H9 (cell line): ENCODE measurements around the gene HCFC1. TPM values are rescaled to one million over a fixed set of nuclear protein-coding genes. Genes with fewer than 3 reads are reported as not detected.

Experiments used
- DNase-seq: peaks from one replicate; pipeline ENCODE4 v3.0.0-alpha.2; 2017
- H2AFZ ChIP-seq: one replicate; pipeline ENCODE4 v1.6.1; 2013; ENCODE audit warnings: mild to moderate bottlenecking, low read length, control low read depth, moderate library complexity
- H2AK5ac ChIP-seq: 2 replicates; pipeline ENCODE4 v1.6.1; 2013; ENCODE audit warnings: low read length, control low read depth, mixed read lengths; ENCODE audit not compliant: insufficient read length
- H2BK120ac ChIP-seq: one replicate; pipeline ENCODE4 v1.6.1; 2013; ENCODE audit warnings: low read depth, mild to moderate bottlenecking, low read length, control low read depth, inconsistent platforms; ENCODE audit not compliant: poor library complexity, severe bottlenecking
- H2BK12ac ChIP-seq: 2 replicates; pipeline ENCODE4 v1.6.1; 2013; ENCODE audit warnings: low read length, control low read depth, mixed read lengths, low read depth; ENCODE audit not compliant: insufficient read length
- H2BK15ac ChIP-seq: 2 replicates; pipeline ENCODE4 v1.6.1; 2013; ENCODE audit warnings: low read depth, low read length, control low read depth
- H2BK20ac ChIP-seq: one replicate; pipeline ENCODE4 v1.6.1; 2013; ENCODE audit warnings: low read depth, mild to moderate bottlenecking, low read length, control low read depth, inconsistent platforms; ENCODE audit not compliant: poor library complexity, severe bottlenecking
- H2BK5ac ChIP-seq: 2 replicates; pipeline ENCODE4 v1.6.1; 2013; ENCODE audit warnings: low read length, control low read depth, mixed read lengths; ENCODE audit not compliant: insufficient read length
- H3K14ac ChIP-seq: 2 replicates; pipeline ENCODE4 v1.6.1; 2013; ENCODE audit warnings: low read length, control low read depth; ENCODE audit not compliant: insufficient read depth
- H3K18ac ChIP-seq: 2 replicates; pipeline ENCODE4 v1.6.1; 2013; ENCODE audit warnings: low read depth, mild to moderate bottlenecking, mixed read lengths, low read length, control low read depth; ENCODE audit not compliant: insufficient read length
- H3K23ac ChIP-seq: 2 replicates; pipeline ENCODE4 v1.6.1; 2013; ENCODE audit warnings: low read length, control low read depth, mixed read lengths, low read depth; ENCODE audit not compliant: insufficient read length
- H3K23me2 ChIP-seq: 2 replicates; pipeline ENCODE4 v1.6.1; 2013; ENCODE audit warnings: low read depth, mild to moderate bottlenecking, mixed read lengths, low read length, control low read depth; ENCODE audit not compliant: insufficient read length, poor library complexity, severe bottlenecking
- H3K27ac ChIP-seq: 2 replicates; pipeline ENCODE4 v1.5.1; 2013; ENCODE audit warnings: low read length, control low read depth, mixed read lengths, low read depth; ENCODE audit not compliant: insufficient read length
- H3K27me3 ChIP-seq: 2 replicates; pipeline ENCODE4 v1.6.1; 2013; ENCODE audit warnings: low read length, control low read depth, inconsistent platforms; ENCODE audit not compliant: insufficient read depth
- H3K4ac ChIP-seq: 2 replicates; pipeline ENCODE4 v1.6.1; 2013; ENCODE audit warnings: low read depth, mild to moderate bottlenecking, control low read depth, inconsistent platforms, low read length, moderate library complexity
- H3K4me1 ChIP-seq: 2 replicates; pipeline ENCODE4 v1.6.1; 2013; ENCODE audit warnings: low read length, control low read depth, inconsistent platforms; ENCODE audit not compliant: insufficient read depth
- H3K4me2 ChIP-seq: 2 replicates; pipeline ENCODE4 v1.6.1; 2013; ENCODE audit warnings: low read length, control low read depth, mixed read lengths; ENCODE audit not compliant: insufficient read length, insufficient read depth
- H3K56ac ChIP-seq: 2 replicates; pipeline ENCODE4 v1.6.1; 2013; ENCODE audit warnings: low read depth, mild to moderate bottlenecking, mixed read lengths, low read length, control low read depth; ENCODE audit not compliant: insufficient read length
- H3K79me1 ChIP-seq: 2 replicates; pipeline ENCODE4 v1.6.1; 2013; ENCODE audit warnings: low read depth, mild to moderate bottlenecking, moderate library complexity, low read length, control low read depth, inconsistent platforms; ENCODE audit not compliant: insufficient read depth, poor library complexity, severe bottlenecking
- H3K79me2 ChIP-seq: 2 replicates; pipeline ENCODE4 v1.6.1; 2013; ENCODE audit warnings: low read length, control low read depth, inconsistent platforms; ENCODE audit not compliant: insufficient read depth
- H3K9ac ChIP-seq: 2 replicates; pipeline ENCODE4 v1.6.1; 2013; ENCODE audit warnings: low read length, control low read depth, mixed read lengths; ENCODE audit not compliant: insufficient read length; ENCODE audit errors: extremely low read depth
- H3K9me3 ChIP-seq: one replicate; pipeline ENCODE4 v1.6.1; 2013; ENCODE audit warnings: low read depth, low read length, inconsistent platforms; ENCODE audit not compliant: control insufficient read depth
- H3T11ph ChIP-seq: one replicate; pipeline ENCODE4 v1.6.1; 2013; ENCODE audit warnings: mild to moderate bottlenecking, low read length, control low read depth, inconsistent platforms
- H4K20me1 ChIP-seq: one replicate; pipeline ENCODE4 v1.6.1; 2013; ENCODE audit not compliant: control insufficient read depth, insufficient read length, insufficient read depth
- H4K5ac ChIP-seq: 2 replicates; pipeline ENCODE4 v1.6.1; 2013; ENCODE audit warnings: low read depth, mild to moderate bottlenecking, mixed read lengths, low read length, control low read depth; ENCODE audit not compliant: insufficient read length
- H4K8ac ChIP-seq: replicated peaks from 2 replicates; pipeline ENCODE4 v1.6.1; 2013; ENCODE audit warnings: low read length, control low read depth, mixed read lengths, low read depth; ENCODE audit not compliant: insufficient read length
- H4K91ac ChIP-seq: 2 replicates; pipeline ENCODE4 v1.6.1; 2013; ENCODE audit warnings: low read depth, mild to moderate bottlenecking, moderate library complexity, mixed read lengths, low read length, control low read depth; ENCODE audit not compliant: insufficient read length
- H3K27ac Mint-ChIP-seq, 3 experiments: 2 replicates in 2 of 3; 3 replicates in 1 of 3; pipeline ENCODE4 v1.8.0; 2020 to 2021; ENCODE audit warnings: mixed read lengths in 3 of 3, mild to moderate bottlenecking in 1 of 3, moderate library complexity in 1 of 3
- H3K27me3 Mint-ChIP-seq: 2 replicates; pipeline ENCODE4 v1.8.0; 2021; ENCODE audit warnings: low read depth, mild to moderate bottlenecking, moderate library complexity, mixed read lengths
- H3K36me3 Mint-ChIP-seq, 3 experiments: 2 replicates in 2 of 3; 3 replicates in 1 of 3; pipeline ENCODE4 v1.8.0; 2020 to 2021; ENCODE audit warnings: low read depth in 3 of 3, mixed read lengths in 3 of 3; ENCODE audit not compliant: insufficient read depth in 1 of 3
- H3K4me1 Mint-ChIP-seq, 2 experiments: 2 replicates each; pipeline ENCODE4 v1.8.0; 2020; ENCODE audit warnings: mixed read lengths in 2 of 2
- H3K4me3 Mint-ChIP-seq, 2 experiments: 2 replicates in 1 of 2; 3 replicates in 1 of 2; pipeline ENCODE4 v1.8.0; 2020 to 2021; ENCODE audit warnings: mild to moderate bottlenecking in 2 of 2, mixed read lengths in 2 of 2, moderate library complexity in 1 of 2
- H3K9me3 Mint-ChIP-seq, 2 experiments: 2 replicates in 1 of 2; 3 replicates in 1 of 2; pipeline ENCODE4 v1.8.0; 2020; ENCODE audit warnings: mild to moderate bottlenecking in 2 of 2, mixed read lengths in 2 of 2, moderate library complexity in 1 of 2
- WGBS: extraction: QIAGEN DNeasy Blood & Tissue Kit; methylation state at CpG from one replicate; pipeline ENCODE4 v1.1.7; 2013; ENCODE audit warnings: missing lambda C conversion rate, low lambda C conversion rate, mixed read lengths; ENCODE audit not compliant: insufficient read length; ENCODE audit errors: extremely low coverage; 5-methylcytosine and 5-hydroxymethylcytosine counted together
- total RNA-seq: library from RNA; stranded (reverse); gene quantifications from 2 replicates; pipeline ENCODE4 v1.2.1, GENCODE V29; 2021
- TF ChIP-seq, protein P1 (sequence below): fragments of 200-600 bp; sonication (generic); conservative IDR thresholded peaks from 3 replicates; pipeline ENCODE4 v1.8.0; 2021; ENCODE audit warnings: antibody characterized with exemption, mild to moderate bottlenecking

Gene HCFC1
- total RNA-seq, 1 experiment from 2014 or later, result 144 TPM

DNA sequence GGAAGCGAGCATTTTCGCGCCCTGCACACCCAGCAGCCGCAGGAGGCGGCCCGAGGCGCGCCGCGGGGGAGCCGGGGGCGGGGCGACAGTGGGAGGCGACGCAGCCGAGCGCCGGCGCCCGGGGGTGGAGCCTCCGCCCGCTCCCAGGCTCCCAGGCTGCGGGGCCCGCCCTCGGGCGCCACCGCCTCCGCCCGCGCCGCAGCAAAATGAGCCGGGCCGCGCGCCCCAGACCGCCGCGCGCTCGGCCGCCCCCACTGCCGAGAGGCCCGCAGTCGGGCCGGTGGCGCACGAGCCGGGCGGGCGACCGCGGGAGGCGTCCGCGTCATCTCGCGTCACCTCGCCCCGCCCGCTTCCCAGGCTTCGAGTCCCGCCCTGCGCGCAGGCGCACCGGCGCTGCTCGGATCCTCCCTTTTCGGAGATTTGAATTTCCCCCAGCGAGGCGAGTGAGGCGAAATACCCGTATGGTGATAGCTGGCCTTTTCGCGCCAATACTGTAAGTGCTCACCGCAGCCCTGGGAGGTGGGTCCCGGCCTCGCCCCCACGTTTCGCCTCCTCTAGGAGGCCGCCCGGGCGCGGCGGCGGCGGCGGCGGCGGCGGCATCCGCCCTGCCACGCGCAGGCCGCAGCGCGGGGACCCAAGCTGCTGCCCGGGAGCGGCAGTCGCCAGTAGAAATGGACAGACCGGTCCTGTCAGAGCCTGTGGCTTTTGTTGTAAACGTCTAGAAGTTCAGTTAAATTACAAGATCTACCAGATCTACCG, 929 bp upstream of the HCFC1 start, which contains the start of gene TMEM187:
TSS of gene TMEM187 (plus strand) at position 387 of the 759 bp plus-strand sequence. CDS start 9,309 bp downstream, outside the sequence.
- Histone ChIP-seq H4K91ac (peak within 1 kb of the TSS; percentile 81), H3K4ac (peak within 1 kb of the TSS; percentile 88; the same call in 1 of the 2 replicates), H2BK20ac (no peak within 1 kb of the TSS), H2BK120ac (peak within 1 kb of the TSS; percentile 98), H3K9ac (peak within 1 kb of the TSS; percentile 99), H3K18ac (peak within 1 kb of the TSS; percentile 100), H3K14ac (peak within 1 kb of the TSS; percentile 100), H2BK12ac (peak within 1 kb of the TSS; percentile 41), H2BK5ac (peak within 1 kb of the TSS; percentile 94), H3K79me2 (peaks cover 21% of the 10 kb centered on the region; the same call in 1 of the 2 replicates), H3K56ac (peak within 1 kb of the TSS; percentile 83), H3K4me2 (peak within 1 kb of the TSS; percentile 48), H3K23ac (no peak within 1 kb of the TSS), H4K20me1 (no peaks in the 10 kb centered on the region), H3K27me3 (no peaks in the 10 kb centered on the region), H3K79me1 (no peaks in the 10 kb centered on the region), H4K5ac (peak within 1 kb of the TSS; percentile 88), H3K27ac (peak within 1 kb of the TSS; percentile 94), H2BK15ac (no peak within 1 kb of the TSS), H3K23me2 (peaks cover 18% of the 10 kb centered on the region), H3K9me3 (no peaks in the 10 kb centered on the region), H3K4me1 (no peaks in the 10 kb centered on the region; the same call in 1 of the 2 replicates), H3T11ph (peak within 1 kb of the TSS; percentile 73), H2AK5ac (no peak within 1 kb of the TSS), H2AFZ (no peak within 1 kb of the TSS), H4K8ac (no peak within 1 kb of the TSS)
- DNase-seq, result peak; percentile 79
- Mint-ChIP-seq H3K27ac (peak within 1 kb of the TSS; percentile 100), H3K27me3 (no peaks in the 10 kb centered on the region), H3K36me3 (peaks cover 6 to 18% (median 8%) of the 10 kb centered on the region in 3 experiments), H3K9me3 (peaks cover 4 to 11% of the 10 kb centered on the region in 2 experiments; a peak in 4 of 5 replicates), H3K4me3 (peak within 1 kb of the TSS; percentile 100), H3K4me1 (peaks cover 27 to 36% of the 10 kb centered on the region in 2 experiments)
- TF ChIP-seq, protein P1, sequence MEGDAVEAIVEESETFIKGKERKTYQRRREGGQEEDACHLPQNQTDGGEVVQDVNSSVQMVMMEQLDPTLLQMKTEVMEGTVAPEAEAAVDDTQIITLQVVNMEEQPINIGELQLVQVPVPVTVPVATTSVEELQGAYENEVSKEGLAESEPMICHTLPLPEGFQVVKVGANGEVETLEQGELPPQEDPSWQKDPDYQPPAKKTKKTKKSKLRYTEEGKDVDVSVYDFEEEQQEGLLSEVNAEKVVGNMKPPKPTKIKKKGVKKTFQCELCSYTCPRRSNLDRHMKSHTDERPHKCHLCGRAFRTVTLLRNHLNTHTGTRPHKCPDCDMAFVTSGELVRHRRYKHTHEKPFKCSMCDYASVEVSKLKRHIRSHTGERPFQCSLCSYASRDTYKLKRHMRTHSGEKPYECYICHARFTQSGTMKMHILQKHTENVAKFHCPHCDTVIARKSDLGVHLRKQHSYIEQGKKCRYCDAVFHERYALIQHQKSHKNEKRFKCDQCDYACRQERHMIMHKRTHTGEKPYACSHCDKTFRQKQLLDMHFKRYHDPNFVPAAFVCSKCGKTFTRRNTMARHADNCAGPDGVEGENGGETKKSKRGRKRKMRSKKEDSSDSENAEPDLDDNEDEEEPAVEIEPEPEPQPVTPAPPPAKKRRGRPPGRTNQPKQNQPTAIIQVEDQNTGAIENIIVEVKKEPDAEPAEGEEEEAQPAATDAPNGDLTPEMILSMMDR, result no peak
- WGBS, result no CpG with 5 or more reads among the region's 103 CpGs
